Measurements from ENCODE around the gene IL11RA.

IL11RA gene

DNA sequence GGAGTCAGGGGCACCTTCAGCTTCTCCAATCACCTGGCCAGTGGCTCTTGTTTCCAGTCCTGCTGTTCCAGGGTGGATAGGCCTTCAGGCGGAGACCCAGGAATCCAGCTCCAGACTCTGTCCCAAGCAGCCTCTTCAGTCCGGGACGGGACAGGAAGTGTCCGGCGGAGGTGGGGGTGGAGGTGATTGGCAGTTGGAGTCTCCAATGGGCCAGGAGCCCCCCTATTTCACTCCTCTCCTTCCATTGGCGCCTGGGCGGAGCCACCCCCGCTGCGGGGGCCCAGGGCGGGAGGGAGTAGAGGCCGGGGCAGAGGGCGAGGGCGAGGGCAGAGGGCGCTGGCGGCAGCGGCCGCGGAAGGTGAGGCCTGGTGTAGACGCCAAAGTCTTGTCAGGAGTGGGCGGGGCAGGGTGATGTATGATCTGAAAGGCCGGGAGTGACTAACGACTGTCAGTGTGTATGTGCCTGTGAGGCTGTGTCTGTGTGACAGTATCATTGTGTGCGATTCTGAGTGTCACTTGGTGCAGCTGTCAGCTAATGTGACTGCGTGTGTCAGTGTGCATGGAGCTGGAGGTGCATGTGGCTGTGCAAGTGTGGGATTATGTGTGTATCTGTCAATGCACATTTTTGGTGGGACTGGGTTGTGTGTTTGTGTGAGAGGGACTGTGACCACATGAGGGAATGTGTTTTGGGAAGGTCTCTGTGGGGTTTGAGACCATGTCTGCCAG lies at the start of gene IL11RA:
TSS of gene IL11RA (plus strand) at position 310 of the 726 bp plus-strand sequence. CDS start 3,033 bp downstream, outside the sequence.
- DNase-seq = no peak

GRCh38 chr9:34603610-34604231 lies 48.3 kb upstream of the IL11RA start:
- no peak for DNase-seq

DNA sequence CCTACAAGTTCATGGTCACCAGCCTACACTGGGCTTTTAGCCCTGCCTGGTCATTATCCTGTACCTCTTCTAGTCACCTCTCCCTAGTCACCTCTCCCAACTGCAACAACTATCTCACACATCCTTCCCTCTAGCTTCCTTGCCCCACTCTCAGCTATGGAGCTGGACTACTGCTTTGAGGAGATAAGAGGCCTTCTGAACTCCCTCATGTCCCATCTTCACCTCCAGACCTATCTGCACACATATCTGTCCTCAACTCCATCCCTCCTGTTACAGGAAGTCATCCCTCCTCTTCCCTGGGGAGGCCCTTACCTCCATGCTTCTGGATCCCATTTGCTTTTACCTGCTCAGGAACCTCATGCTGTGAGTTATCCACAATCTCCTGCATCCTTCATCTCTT lies 45.8 kb upstream of the IL11RA start:
- no peak for DNase-seq

GRCh38 chr9:34606905-34607304 lies 45.1 kb upstream of the IL11RA start:
- no peak for DNase-seq

DNA sequence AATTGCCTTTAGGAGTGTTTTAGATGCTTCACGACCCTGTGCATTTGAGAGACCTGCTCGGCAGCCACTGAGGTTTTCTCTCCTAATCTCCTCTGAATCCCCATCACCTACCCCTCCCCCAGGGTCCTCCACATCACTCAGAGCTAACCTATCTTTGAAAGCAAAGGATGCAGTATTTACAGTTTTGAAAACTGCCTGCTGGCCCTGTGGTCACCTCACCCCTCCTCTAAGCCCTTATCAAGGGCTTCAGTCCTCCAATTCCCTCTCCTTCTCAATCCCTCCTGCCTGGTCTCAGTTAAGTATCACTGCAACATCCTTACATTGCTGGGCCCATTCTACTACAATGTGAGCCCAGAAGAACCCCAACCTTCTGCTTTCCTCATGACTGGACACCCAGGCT lies 44.7 kb upstream of the IL11RA start:
- DNase-seq = no peak

- DNase-seq = no peak
These were observed 41.4 kb upstream of the IL11RA start for GRCh38 chr9:34610434-34611206.

GRCh38 chr9:34611251-34611810 lies 40.7 kb upstream of the IL11RA start:
- no peak for DNase-seq

- DNase-seq = no peak
These were observed 39.9 kb upstream of the IL11RA start, which contains the start of gene RPP25L for GRCh38 chr9:34611811-34612787. TSS of gene RPP25L (minus strand) at chr9:34612097. CDS start at chr9:34611296, 801 bp downstream.

DNA sequence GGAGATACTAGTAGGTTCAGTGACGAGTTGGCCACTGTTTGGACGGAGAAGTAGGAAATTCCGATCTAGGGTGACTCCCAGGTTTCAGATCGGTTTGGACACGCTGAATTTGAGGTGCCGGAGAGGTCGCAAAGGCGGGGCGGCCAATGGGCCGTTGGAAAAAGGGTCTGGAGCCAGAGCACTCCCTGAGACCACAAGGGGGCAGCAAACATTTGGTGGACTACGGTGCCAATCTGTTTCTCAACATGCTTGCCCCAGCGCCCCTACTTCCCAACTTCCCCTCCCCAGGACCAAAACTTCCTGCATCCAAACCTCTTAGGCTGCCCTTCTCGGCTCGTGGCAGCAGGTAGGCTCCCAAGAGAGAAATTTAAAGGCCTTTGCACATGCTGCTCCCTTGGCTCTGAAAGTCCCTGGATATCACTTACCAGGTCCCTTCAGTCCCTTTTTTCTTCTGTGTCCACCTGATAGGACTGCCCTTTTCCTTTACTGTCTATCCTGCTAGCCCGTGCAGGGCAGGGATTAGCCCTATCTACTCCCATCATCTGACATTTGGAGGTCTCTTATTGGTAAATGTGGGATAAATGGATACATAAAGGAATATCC lies 39.1 kb upstream of the IL11RA start:
- no peak for DNase-seq

DNA sequence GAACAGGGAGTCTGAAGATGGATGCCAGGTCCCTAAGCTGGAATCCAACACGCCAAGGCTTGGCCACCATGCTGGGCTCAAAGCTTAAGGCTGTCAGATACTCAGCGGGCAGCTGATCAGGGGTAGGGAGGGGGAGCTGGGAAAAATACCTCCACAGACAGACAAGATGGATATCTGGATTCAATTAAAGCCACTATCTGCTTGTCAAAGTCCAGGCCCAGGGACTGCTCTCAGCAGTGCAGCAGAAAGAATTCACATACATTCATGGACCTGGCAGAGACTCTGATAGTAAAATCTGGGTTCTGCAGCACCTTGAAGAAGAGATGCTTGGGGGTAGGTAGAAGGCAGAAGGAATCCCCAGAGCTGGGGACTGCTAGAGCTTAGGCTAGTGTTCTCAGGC lies 36.9 kb upstream of the IL11RA start:
- DNase-seq = no peak

DNA sequence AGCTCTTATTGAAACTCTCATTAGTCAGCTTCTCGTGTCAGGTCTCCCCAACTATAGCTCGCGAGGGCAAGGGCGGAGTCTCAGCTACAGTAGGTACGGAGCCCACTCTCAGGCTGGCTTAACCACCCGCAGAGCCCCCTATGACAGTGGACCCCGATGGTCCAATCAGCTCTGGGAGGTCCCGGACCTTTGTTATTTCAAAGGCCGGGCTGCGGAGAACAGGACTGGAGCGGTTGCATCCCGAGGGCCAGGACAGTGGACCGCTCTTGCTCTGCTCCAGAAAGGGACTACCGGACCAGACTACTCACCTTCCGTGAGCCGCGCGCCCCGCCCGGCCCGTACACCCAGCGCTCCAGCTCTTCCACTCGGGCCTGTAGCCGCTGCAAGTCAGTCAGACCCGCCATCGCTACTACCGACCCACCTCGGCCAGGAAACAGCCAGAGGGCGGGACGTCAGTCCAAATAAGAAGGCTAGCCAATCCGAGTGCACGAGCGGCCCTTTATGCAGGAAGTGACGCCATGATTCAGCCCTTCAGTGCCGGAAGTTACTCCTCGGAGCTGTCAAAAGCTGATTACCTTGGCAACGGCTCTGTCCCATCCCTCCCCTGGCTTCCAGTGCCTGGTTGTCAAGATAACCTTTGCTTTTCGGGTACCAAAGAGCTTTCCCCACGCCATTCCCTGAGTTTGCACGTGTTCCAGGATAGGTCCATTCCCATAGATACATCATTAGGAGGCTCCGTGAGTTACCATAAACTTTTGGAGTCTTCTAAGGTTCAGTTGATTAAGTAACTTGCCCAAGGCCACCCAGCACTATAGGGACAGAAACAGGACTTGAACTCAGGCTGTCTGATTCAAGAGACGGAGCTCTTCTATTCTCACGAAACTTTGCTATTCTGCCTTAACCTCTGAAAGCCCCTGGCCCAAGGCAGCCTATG lies 31.7 kb upstream of the IL11RA start, which contains the start of gene DCTN3:
TSS of gene DCTN3 (minus strand) at position 435 of the 934 bp plus-strand sequence. CDS start at position 404, 31 bp downstream.
- DNase-seq = no peak

DNA sequence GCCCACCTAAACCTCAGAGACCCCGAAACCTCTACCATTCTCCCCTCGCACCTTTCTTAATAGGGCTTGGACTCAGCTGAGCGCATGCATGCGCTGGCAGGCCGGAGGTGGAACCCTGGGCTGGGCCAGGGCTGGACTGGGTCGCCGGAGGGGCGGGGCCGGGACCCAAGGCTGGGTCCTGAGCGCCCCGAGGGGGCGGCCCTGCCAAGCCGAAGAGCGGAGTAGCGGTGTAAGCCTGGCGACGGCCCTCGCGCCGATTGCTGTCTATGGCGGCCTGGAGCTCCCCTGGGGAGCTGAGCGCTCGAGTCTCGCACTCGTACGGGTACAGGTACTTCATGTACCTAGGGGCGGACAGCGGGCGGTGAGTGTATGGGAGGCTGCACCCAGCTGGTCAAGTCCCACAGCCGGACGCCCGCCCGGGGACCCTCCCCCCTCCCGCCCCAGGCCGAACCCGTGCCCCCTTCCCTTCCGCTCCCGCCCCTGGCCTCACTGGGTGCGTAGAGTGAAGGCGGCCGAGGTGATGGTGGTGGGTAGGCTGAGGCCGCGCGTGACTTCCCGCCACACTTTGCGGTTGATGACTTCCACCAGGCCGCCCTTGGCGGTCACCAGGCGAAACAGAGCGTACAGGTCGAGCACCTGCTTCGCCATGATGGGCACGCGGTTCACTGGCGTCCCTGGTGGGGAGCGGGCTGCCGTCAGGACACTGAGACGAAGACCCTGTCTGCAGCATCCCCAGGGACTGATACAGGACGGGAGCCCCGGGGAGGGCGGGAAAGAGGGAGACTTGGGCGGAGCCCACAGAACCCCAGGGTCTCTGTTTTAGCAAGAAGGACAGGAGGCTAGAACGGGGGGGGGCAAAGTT lies 28.4 kb upstream of the IL11RA start:
- DNase-seq = no peak

- no peak for DNase-seq
These were observed 27.4 kb upstream of the IL11RA start for GRCh38 chr9:34624475-34625185.

DNA sequence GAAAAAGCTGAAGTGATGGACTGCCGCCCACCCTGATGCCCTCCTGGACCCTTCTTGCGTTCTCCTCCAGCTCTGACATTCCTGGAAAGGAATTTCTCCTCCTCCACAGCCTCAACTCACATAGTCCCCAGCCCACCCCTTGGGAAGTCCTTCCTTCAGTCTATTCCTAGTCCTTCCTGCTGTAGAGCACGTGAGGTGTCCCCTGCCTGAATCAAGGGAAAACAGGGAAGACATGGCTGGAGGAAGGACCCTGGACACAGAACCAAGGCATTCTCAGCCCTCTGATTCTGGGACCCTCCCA lies 26.8 kb upstream of the IL11RA start:
- DNase-seq = no peak

- DNase-seq = no peak
These were observed 24.0 kb upstream of the IL11RA start for GRCh38 chr9:34627716-34628655.

GRCh38 chr9:34628656-34629490 lies 23.1 kb upstream of the IL11RA start, which contains the start of gene ARID3C:
TSS of gene ARID3C (minus strand) at chr9:34629066. CDS start at chr9:34628014, 1,052 bp downstream.
- DNase-seq = no peak

DNA sequence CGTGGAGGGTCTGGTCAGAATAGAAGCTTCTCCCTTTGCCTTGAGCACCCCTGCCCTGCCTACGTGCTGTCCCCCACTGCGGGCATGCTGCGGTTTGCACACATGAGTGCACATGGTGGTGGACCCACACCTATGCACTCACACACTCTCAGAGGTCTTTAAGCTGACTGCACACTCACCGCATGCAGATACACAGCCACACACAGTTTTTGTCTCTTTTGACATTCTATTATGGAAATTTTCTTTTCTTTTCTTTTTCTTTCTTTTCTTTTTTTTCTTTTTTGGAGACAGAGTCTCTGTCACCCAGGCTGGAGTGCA lies 22.5 kb upstream of the IL11RA start:
- DNase-seq = no peak

All from NCI-H1417 treated with DMSO at 0.1 percent for 48 hours (cell line).